ENCODE data around the gene EVA1C.
"Not testable (repeated sequence)": the region's sequence is repeated elsewhere in the genome, so short reads cannot be mapped to it uniquely, and the experiment has no call there.

DNA sequence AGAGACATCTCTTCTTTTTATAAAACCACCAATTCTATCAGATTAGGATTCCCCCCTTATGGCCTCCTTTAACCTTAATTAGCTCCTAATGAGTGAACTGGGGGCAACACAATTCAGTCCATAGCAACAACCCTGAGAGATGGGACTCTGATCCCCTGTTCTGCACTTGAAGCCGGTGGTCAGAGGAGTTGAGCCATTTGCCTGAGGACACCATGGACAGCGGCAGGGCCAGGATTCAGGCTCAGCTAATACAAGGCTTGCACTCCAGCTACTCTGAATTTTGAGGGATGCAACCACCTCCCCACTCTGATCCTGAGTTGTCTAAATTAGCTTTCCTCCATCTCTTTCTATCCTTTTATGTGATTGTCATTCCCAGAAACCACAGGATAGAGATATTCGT is 93.3 kb downstream of the EVA1C start:
- TF ChIP-seq POLR2A (IDR thresholded peaks at IDR 0.05; ENCODE audit: borderline replicate concordance, extremely low read depth, insufficient read depth, insufficient read length); CTCF (IDR thresholded peaks at IDR 0.05 in 2 of 3, conservative IDR thresholded peaks at IDR 0.05 in 1 of 3; ENCODE audit: borderline replicate concordance in 1 of 3, insufficient read depth in 1 of 3, low read depth in 2 of 3, low read length in 2 of 3); EGR1 (IDR thresholded peaks at IDR 0.05; ENCODE audit: low read depth); EZH2 (IDR thresholded peaks at IDR 0.05); POLR2AphosphoS5 (IDR thresholded peaks at IDR 0.05; ENCODE audit: low read depth, low read length): not testable (repeated sequence)

Data from HCT116 (cell line).